Esophagus muscularis mucosa (tissue), 4 donors: ENCODE results near the gene FTH1.

ENCODE experiments used
- CTCF ChIP-seq, 3 experiments: fragments of 200-600 bp in 2 of 3; fragments of 450-650 bp in 1 of 3; sonication (generic) in 2 of 3; IDR thresholded peaks; one replicate each; pipeline ENCODE4 v1.5.1; 2017 to 2019; ENCODE audit warnings: antibody characterized with exemption in 3 of 3, mild to moderate bottlenecking in 2 of 3, moderate library complexity in 1 of 3
- EP300 ChIP-seq: sonication (generic); formaldehyde crosslinking; IDR thresholded peaks from one replicate; pipeline ENCODE4 v1.6.1; 2017; ENCODE audit warnings: antibody characterized with exemption
- POLR2A ChIP-seq: fragments of 450-650 bp; IDR thresholded peaks from one replicate; pipeline ENCODE4 v1.6.1; 2017; ENCODE audit warnings: antibody characterized with exemption, moderate library complexity, mild to moderate bottlenecking, low read depth
- POLR2AphosphoS5 ChIP-seq, 2 donors: sonication (generic); formaldehyde crosslinking; IDR thresholded peaks; one replicate each; pipeline ENCODE4 v1.6.1; 2017; ENCODE audit warnings: antibody characterized with exemption in 2 of 2

- TF ChIP-seq CTCF (IDR thresholded peaks at IDR 0.05): no peak
- TF ChIP-seq POLR2A: no peak
- no peak for TF ChIP-seq POLR2AphosphoS5 (IDR thresholded peaks at IDR 0.05)
- no peak for TF ChIP-seq EP300
Observed at GRCh38 chr11:62011881-62012280, 44.4 kb upstream of the FTH1 start.
